Muscle layer of colon (tissue), 2 donors: Measurements from ENCODE around the gene LAMB1.

Source experiments
- H3K27ac ChIP-seq: one replicate; pipeline ENCODE4 v1.7.0; 2013; ENCODE audit warnings: low read depth, mild to moderate bottlenecking, low read length, moderate library complexity
- H3K27me3 ChIP-seq, 2 donors: one replicate each; pipeline ENCODE4 v1.7.0; 2013; ENCODE audit warnings: low read length in 2 of 2, mild to moderate bottlenecking in 2 of 2; ENCODE audit not compliant: insufficient read depth in 2 of 2, control insufficient read depth in 1 of 2
- H3K36me3 ChIP-seq: one replicate; pipeline ENCODE4 v1.7.0; 2013; ENCODE audit warnings: mild to moderate bottlenecking, low read length; ENCODE audit not compliant: insufficient read depth
- H3K4me1 ChIP-seq: one replicate; pipeline ENCODE4 v1.7.0; 2013; ENCODE audit warnings: mild to moderate bottlenecking, low read length; ENCODE audit not compliant: insufficient read depth
- H3K4me3 ChIP-seq, 2 donors: one replicate each; pipeline ENCODE4 v1.7.0; 2013; ENCODE audit warnings: low read length in 2 of 2, low read depth in 1 of 2, mild to moderate bottlenecking in 1 of 2, moderate library complexity in 1 of 2
- H3K9ac ChIP-seq: one replicate; pipeline ENCODE4 v1.7.0; 2013; ENCODE audit warnings: low read length
- H3K9me3 ChIP-seq: one replicate; pipeline ENCODE4 v1.7.0; 2013; ENCODE audit warnings: mild to moderate bottlenecking, low read length
- donor health status: abdominal sarcoma.
- donor health status: Adenocarcinoma of cecum.

The LAMB1 gene

GRCh38 chr7:108002726-108003598 is at the start of gene LAMB1:
TSS of gene LAMB1 (minus strand) at chr7:108003161. CDS start at chr7:108002885, 276 bp downstream.
- peak within 1 kb of the TSS; percentile 42 for H3K9ac ChIP-seq
- peak within 1 kb of the TSS; percentile 70 for H3K27ac ChIP-seq
- peaks cover 34% of the 10 kb centered on the region for H3K4me1 ChIP-seq
- H3K27me3 ChIP-seq, result no peaks in the 10 kb centered on the region
- H3K9me3 ChIP-seq, result no peaks in the 10 kb centered on the region
- H3K4me3 ChIP-seq, result peak within 1 kb of the TSS; percentile 59 to 81
- H3K36me3 ChIP-seq, result no peaks in the 10 kb centered on the region

GRCh38 chr7:108051454-108051853 is 48.5 kb upstream of the LAMB1 start:
- H3K27ac ChIP-seq, result no peak overlapping the region

GRCh38 chr7:108049962-108050361 is 47.0 kb upstream of the LAMB1 start:
- H3K27ac ChIP-seq, result no peak overlapping the region
- peaks cover 17% of the 10 kb centered on the region for H3K4me1 ChIP-seq
- H3K4me3 ChIP-seq, result no peak overlapping the region
- H3K27me3 ChIP-seq, result no peaks in the 10 kb centered on the region
- no peaks in the 10 kb centered on the region for H3K9me3 ChIP-seq
- no peaks in the 10 kb centered on the region for H3K36me3 ChIP-seq
- H3K9ac ChIP-seq, result no peak overlapping the region

More at GRCh38 chr7:108051454-108051853, 48.5 kb upstream of the LAMB1 start:
- Histone ChIP-seq H3K36me3 (no peaks in the 10 kb centered on the region), H3K4me1 (peaks cover 13% of the 10 kb centered on the region), H3K9ac (no peak overlapping the region), H3K9me3 (no peaks in the 10 kb centered on the region), H3K4me3 (no peak overlapping the region), H3K27me3 (no peaks in the 10 kb centered on the region)

- Histone ChIP-seq H3K9me3 (no peaks in the 10 kb centered on the region), H3K27ac (no peak overlapping the region), H3K27me3 (no peaks in the 10 kb centered on the region), H3K4me1 (peaks cover 17% of the 10 kb centered on the region), H3K36me3 (no peaks in the 10 kb centered on the region), H3K4me3 (no peak overlapping the region), H3K9ac (no peak overlapping the region)
Measured at GRCh38 chr7:108048422-108048821, 45.5 kb upstream of the LAMB1 start.

GRCh38 chr7:108046952-108047506 is 44.1 kb upstream of the LAMB1 start:
- Histone ChIP-seq H3K36me3 (no peaks in the 10 kb centered on the region), H3K9me3 (no peaks in the 10 kb centered on the region), H3K9ac (no peak overlapping the region), H3K27me3 (no peaks in the 10 kb centered on the region), H3K4me1 (peaks cover 17% of the 10 kb centered on the region), H3K4me3 (no peak overlapping the region), H3K27ac (no peak overlapping the region)

- H3K27ac ChIP-seq, result no peak overlapping the region
- H3K9ac ChIP-seq, result no peak overlapping the region
- no peaks in the 10 kb centered on the region for H3K9me3 ChIP-seq
- H3K4me1 ChIP-seq, result peaks cover 6% of the 10 kb centered on the region
- no peaks in the 10 kb centered on the region for H3K36me3 ChIP-seq
- no peaks in the 10 kb centered on the region for H3K27me3 ChIP-seq
- H3K4me3 ChIP-seq, result no peak overlapping the region
Measured at GRCh38 chr7:108045669-108046068, 42.7 kb upstream of the LAMB1 start.

GRCh38 chr7:108045154-108045553 is 42.2 kb upstream of the LAMB1 start:
- Histone ChIP-seq H3K4me3 (no peak overlapping the region), H3K9me3 (no peaks in the 10 kb centered on the region), H3K36me3 (no peaks in the 10 kb centered on the region), H3K27me3 (no peaks in the 10 kb centered on the region), H3K9ac (no peak overlapping the region), H3K4me1 (peaks cover 4% of the 10 kb centered on the region), H3K27ac (no peak overlapping the region)

GRCh38 chr7:108044345-108044744 is 41.4 kb upstream of the LAMB1 start:
- H3K27ac ChIP-seq, result no peak overlapping the region
- H3K4me3 ChIP-seq, result no peak overlapping the region
- H3K4me1 ChIP-seq, result peaks cover 4% of the 10 kb centered on the region
- H3K9me3 ChIP-seq, result no peaks in the 10 kb centered on the region
- no peak overlapping the region for H3K9ac ChIP-seq
- H3K27me3 ChIP-seq, result no peaks in the 10 kb centered on the region
- no peaks in the 10 kb centered on the region for H3K36me3 ChIP-seq

- H3K36me3 ChIP-seq, result no peaks in the 10 kb centered on the region
- no peak overlapping the region for H3K9ac ChIP-seq
- no peaks in the 10 kb centered on the region for H3K4me1 ChIP-seq
- H3K27ac ChIP-seq, result no peak overlapping the region
- H3K27me3 ChIP-seq, result no peaks in the 10 kb centered on the region
- H3K9me3 ChIP-seq, result no peaks in the 10 kb centered on the region
- no peak overlapping the region for H3K4me3 ChIP-seq
Measured at GRCh38 chr7:108038986-108039385, 36.0 kb upstream of the LAMB1 start.

- Histone ChIP-seq H3K27me3 (no peaks in the 10 kb centered on the region), H3K9ac (no peak overlapping the region), H3K4me1 (no peaks in the 10 kb centered on the region), H3K9me3 (no peaks in the 10 kb centered on the region), H3K36me3 (no peaks in the 10 kb centered on the region), H3K4me3 (no peak overlapping the region), H3K27ac (no peak overlapping the region)
Measured at GRCh38 chr7:108037741-108038140, 34.8 kb upstream of the LAMB1 start.

GRCh38 chr7:108037140-108037539 is 34.2 kb upstream of the LAMB1 start:
- no peak overlapping the region for H3K9ac ChIP-seq
- no peak overlapping the region for H3K4me3 ChIP-seq
- H3K36me3 ChIP-seq, result no peaks in the 10 kb centered on the region

More at GRCh38 chr7:108037140-108037539, 34.2 kb upstream of the LAMB1 start:
- no peaks in the 10 kb centered on the region for H3K4me1 ChIP-seq
- H3K9me3 ChIP-seq, result no peaks in the 10 kb centered on the region
- no peak overlapping the region for H3K27ac ChIP-seq
- H3K27me3 ChIP-seq, result no peaks in the 10 kb centered on the region
